NCI-H226 (cell line): ENCODE measurements around the gene C1orf116.

Source experiments
- DNase-seq: peaks from one replicate; pipeline ENCODE4 v3.0.0-alpha.2; 2015

The C1orf116 gene

DNA sequence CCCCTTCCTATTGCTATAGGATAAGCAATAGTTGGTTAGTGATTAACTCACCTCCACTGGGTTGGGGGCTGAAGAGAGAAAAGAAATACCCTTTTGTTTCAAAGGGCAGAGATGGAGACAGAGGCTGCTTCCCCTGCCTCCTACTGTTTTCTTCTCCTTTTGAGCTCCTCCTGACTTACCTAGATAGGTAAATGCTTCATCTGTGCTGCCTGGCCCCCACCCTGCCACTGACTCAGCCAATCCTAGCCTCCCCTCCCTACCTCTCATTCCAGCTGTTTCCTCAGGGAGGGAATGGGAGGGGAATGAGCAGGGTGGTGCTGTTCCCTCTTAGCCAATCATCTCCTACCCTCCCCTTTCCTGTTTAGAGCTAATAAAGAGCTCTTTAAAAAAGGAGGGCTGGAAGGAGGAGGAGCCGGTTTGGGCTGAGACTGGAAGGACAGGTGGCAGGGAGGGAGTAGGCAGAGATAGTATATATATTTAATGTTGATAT, at the start of gene C1orf116:
C1orf116 (minus strand) TSS at position 229 of the 490 bp plus-strand sequence. CDS start 5,158 bp downstream, outside the sequence.
- peak; percentile 79 for DNase-seq

DNA sequence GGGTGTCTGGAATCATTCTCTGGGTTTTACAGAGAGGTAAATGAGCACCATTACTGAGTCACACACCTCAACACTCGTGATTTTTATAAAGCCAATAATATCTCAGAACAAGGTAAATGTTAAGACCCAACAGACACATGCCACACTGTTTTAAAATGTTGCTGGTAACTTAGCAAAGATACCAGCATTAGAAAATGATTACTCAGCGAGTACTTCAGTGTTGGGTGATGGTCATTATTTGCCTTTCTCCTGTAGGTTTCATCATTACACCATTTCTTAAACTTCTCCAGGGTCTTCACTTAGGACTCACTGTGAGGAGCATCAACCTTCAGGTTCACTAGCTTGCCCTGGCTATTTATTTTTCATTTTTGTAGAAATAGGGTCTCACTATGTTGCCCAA, 49.2 kb upstream of the C1orf116 start:
- DNase-seq, result no peak

DNA sequence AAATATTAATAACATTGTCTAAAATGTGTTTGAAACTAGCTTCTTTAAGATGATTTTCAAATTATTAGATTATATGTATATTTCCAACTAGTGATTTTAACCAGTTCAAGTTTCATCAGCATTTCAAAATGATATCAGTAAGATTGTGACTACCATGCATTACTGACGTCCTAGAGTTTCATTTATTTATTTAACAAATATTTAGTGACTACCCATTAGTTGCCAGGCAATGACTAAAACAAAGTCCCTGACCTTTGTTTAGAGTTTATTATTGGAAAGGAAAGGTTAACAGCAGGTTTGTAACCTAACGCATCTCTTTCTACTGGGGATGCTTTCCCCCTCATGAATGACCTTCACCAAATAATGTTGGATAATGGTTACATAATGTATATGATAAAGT, 48.5 kb upstream of the C1orf116 start:
- no peak for DNase-seq

DNA sequence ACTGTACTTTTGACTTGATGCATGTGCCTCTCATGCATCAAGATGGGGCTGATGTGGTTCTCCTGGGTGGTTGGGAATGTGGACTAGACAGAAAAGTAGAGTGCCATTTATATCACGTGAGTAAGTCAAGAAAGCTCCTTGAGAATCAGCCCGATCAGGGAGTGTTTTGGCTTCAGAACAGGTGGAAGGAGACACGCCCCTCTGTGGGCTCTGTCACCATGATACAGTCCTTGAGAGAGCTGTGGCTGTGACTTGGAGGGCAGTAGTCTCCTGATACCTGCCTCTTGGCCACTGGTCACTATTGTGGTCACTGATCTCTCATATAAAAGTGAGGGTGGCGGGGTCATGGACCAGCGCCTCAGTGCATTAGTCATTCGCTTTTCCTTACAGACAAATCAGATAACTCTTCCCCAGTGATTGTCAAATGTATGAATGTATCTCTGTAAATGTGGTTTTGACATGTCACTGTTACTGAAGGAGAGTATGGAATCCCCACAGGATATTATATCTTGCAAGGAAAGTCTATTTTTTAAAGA, 47.2 kb upstream of the C1orf116 start:
- DNase-seq, result no peak

DNA sequence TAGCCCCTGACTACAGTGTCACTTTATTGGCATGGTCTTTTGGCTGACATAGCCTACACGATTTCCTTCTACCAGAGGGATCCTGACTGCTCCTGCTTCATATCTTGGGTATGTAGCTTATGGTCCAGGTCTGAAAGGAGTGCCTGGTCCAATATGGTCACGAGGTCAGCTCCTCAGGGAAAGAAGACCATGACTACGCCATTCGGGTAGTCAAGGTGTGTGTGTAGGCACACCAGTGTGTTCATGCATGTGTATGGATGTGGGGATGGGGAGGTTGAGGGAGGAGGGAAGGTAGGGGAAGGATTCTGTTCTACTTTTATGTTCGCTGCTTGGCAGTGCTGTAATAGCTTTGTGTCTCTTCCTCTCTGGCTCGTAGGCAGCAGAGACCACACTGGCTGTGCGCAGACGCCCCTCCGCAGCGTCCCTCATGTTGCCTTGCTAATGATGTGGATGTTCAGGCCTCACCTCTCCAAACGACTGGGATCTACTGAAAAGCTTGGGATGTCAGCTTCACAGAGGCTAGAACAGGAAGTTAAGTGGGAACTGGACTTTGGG, 46.1 kb upstream of the C1orf116 start:
- DNase-seq, result no peak

DNA sequence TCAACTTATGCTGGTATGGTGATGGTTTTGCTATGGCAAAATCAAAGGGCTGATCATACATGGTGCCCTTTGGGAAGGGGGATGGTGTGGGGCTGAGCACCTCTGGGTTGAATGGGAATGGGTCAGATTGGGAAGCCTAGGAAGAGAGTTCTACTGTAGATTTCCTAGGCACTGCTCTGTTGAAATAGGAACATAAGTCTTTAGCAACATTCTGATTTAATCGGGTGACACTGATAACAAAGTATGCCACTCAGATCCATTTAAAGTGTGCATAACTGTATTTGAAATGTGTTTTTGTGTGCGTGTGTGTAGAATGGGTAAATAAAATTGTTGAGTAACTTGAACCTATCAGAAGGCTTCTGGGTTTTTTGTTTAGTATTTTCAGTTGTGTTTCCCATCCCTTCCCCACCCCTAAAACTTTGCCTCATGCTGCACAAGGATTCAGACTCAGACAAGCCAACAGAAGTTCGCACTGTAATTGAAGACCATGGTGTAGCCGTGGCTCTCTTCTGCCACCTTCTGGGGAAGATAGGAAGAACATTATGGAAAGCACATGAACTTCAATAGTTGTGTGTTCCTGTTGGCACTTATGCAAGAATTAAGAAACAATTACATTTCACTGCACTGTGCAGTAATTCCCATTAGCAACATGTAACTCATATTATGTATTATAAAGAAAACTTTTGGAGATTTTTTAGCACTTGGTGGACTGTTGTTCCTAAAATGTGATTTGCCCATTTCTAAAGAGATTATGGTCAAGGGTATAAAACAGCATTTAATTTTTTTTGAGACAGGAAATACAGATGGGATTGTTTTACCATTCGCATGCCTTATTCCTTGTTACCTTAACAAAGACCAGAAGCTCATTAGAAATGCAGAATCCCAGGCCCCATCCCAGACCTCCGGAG, 45.2 kb upstream of the C1orf116 start:
- peak; percentile 64 for DNase-seq

DNA sequence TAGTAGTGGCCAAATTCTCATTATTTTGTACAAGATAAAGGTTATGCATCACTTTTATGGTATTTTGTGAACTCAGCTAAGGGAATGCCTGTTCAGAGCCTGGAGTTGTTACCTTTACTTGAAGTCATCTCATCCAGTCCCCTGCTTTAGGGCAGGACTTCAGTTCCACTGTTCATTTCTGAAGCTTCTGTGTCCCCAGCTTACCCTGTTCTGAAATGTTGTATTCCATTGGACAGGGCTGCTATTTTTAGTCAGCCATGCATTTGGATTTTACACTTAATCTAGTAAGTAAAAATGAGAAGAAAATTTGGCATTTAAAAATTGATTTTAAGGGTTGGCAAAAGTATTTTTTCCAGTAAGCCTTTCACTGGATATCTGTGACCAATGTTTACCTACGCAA, 44.5 kb upstream of the C1orf116 start:
- DNase-seq, result no peak

DNA sequence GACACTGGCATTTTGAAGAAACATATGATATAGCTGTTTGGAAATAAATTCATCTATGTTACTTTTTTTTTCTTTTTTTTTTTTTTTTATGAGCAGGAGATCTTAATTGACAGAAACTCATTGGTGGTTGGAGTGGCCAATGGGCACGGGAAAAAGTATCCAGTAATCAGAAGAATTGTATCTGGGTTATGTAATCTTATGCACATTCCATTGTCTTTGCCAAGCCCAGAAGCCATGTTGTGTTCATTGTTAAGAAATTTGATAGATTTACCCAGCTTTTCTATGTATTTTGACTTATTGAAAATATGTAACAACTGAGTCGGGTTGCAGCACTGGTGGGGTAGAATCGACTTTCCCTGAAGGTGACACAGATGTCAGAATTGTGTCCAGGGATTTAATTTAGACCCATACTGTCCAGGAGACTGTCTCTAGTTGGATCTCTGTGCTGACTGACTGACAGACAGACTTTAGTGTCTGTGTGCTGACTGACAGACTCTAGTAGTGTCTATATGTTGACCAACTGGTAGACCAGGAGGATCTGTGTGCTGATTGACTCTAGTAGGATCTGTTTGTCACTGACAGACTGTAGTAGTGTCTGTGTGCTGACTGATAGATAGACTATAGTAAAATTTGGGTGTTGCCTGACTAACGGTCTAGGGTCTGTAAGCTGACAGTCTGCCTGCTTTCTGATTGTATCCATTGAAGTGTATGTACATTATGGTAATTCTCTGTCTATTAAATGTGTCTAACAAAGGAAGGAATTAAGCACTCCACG, 43.8 kb upstream of the C1orf116 start:
- DNase-seq, result no peak

DNA sequence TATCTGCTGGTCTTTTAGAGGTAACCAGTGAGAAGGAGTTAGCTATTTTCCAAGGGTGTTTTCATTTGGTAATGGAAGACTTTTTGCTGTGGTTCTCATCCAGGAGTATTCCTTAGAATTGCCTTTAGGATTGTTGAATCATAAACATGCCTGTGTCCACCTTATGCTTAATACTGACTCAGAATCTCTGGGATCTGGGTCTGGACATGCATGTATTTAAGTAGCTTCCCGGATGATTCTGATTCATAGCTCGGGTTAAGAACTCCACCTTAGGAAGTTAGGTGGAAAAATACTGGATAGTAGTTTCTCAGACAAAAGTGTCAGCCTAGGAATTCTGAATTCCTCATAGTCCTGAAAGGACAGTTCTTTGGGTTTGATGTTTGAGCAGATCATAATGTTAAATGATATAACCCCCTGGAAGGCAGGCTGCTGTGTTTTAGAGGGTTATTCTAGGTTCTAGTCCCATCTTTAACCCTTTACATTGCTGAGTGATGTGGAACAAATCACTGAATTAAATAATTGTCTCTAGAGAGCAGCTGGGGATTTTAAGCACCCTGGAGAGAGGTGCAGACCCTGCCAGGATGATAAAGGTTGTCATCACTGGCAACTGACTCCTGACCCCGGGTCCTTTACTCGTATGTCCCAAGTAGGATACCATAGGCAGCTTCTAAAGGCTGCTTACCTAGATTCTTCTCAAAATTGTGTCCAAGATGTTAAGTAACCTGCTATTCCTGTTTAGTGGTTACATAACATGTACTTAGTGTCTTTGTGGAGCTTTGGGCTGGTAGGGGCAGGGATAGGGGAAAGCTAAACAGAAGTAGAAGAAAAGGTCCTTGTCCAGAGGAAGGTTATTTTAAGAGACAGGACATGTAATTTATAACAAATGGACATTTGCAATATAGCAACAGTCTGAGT, 41.6 kb upstream of the C1orf116 start:
- DNase-seq, result peak; percentile 74

DNA sequence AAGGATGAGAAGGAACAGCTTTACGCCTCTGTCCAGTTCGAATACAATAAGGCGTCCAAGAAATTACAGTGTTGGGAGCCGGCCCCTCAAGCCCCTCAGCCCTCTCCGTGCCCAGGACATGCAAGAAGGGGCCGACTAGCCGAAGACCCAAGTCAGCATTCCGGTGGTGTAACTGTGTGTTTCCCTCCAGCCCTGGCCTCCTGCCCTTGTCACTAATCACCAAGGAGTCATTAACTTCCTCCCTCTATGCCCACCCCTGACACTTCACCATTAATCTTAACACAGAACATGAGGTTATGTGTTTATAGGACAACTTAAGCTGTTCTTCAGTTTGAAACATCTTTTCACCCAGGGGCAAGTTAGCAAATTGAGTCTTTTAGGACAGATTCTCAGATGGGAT, 39.7 kb upstream of the C1orf116 start:
- DNase-seq, result no peak

DNA sequence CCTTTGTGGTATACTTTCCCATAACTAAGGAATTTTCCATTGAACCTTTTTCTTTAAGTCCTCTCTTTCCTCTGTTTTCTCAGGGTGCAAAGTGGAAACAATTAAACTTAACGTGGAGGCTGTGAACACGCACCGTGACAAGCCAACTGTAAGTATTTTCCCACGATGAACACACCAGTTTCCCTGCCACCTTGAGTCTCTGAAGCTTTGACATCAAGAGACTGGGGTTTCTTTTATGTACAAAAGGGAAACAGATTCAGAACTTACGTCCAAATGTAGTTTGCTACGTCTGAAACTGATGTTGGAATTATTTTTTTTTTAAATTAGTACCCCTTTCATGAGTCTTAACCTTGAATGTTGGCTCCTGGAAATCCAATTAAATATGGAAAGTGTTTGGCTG, 38.9 kb upstream of the C1orf116 start:
- no peak for DNase-seq

DNA sequence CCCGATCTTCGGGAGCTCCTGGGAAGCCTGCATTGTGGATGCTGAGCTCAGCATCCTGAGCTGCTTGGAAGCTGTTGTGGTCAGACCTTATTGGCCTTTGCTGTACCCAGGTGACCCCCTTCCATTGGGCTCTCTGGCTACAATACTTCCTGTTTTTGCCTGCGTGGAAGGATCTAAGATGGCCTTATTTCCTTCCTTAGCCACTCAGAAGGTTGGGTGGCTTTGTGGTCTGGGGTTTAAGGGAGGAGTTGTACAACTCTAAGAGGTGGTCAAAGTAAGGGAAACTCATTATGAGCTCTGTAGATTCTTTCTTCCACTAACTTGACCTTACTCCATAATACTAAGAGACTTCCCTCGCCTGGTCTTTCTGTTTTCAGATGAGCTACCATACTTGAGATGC, 38.3 kb upstream of the C1orf116 start:
- no peak for DNase-seq

DNA sequence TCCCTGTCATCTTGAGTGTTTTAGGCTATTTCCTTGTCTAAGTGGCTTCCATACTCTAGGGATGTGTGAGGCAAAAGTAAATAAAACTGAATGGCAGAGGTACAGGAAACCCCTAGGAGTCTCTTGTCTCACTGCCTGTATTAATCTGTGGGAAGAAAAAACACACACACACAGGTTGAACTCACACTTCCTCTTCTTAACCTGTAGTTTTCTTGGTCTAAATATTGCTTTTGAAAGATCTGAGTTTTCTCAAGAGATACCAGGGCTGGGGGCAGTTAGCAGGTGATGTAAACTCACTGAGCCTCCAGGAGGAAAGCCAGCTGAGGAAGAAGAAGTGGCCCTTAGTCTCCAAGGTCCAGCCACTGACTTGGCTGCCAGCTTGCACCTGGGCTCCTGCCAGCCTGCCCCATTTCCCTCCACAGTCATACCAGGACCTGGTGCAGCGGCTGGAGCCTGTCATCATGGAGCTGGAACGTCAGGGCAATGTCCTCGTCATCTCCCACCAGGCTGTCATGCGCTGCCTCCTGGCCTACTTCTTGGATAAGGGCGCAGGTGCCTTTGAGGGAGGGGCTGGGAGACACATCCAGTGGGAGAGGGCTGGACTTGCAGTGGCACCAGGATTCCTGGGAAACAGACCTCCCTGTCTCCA, 37.4 kb upstream of the C1orf116 start:
- DNase-seq, result no peak

DNA sequence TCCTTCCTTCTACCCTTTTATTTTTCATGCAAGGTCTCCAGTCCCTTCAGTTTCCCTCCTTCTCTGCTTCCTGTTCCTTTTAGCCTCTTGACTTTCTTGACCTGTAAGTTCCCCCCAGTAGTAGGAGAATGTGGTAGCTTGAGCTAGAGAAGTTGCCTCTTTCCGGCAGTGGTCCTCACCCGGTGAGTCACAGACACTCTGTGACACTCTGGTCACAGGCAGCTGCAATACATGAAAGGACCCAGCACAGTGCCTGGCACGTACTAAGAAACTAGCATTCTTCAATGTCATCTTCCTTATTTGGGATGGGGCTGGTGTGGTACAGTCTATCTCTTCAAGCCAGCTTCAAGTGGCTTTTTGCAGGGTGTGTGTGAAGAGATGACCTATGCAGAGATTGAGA, 36.5 kb upstream of the C1orf116 start:
- DNase-seq, result no peak

DNA sequence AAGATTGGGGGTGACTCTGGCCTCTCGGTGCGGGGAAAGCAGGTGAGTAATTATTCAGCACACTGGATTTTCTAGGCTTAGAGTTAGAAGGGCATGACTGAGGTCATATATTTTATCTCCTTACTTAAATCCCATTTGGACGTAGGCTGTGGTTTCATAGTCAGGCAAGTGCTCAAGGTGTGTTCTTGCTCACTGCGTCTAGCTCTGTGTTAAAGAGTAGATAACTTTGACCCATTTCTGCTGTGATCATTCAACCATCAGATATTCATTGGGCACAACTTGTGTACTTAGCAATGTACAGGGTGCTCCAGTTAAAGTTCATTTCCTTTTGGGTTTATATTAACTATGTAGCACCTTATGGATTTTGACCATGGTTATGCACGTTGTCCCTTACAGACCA, 35.1 kb upstream of the C1orf116 start:
- no peak for DNase-seq

DNA sequence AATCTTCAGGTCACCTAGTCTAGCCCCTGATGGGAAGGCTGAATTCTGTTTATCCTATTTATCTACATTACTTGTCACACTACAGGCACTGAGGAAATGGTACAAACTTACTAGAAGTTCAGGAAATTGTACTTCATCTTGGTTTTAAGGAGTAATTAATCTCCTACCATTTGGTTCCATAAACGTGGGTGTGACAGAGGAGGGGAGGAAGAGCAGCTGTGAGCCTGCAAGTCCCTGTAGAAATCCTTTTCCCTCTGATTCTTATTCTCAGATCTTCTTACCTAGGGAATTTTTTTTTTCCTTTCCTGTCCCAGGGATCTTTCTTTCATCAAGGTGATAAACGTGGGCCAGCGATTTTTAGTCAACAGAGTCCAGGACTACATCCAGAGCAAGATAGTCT, 34.6 kb upstream of the C1orf116 start:
- DNase-seq, result no peak

DNA sequence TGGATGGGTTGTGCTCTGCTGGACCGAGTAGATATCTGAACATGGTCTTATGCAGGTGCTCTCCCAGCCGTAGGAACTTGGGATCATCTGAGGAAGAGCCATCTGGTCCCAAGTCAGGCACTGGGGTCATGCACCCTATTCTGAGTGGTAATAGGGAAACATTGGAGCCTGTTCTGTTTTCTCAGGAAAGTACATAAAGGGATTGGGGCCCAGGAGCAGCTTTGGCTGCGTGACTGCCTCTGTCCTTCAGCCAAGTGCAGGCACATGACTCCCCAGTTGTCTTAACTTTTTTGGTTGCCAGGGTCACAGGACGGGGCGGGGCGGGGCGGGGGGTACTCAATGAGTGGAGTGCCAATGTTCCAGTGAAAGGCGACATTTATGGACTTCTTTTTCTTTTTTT, 32.0 kb upstream of the C1orf116 start:
- no peak for DNase-seq

DNA sequence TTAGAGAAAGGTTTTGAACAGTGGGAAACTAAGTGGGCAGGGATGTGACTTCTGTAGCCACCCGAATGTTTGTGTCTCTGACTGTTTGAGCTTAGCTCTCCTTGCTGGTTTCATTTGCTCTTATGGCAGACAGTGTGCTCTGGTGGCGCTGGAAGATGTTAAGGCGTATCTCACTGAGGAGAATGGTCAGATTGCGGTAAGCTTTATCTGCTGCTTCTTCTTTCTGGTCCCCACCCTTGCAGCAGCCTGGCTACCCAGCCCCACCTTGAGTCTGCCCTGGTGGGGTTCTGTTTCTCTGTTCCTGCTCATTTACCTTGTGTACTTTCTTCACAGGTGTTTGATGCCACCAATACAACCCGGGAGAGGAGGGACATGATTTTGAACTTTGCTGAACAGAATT, 30.5 kb upstream of the C1orf116 start:
- DNase-seq, result no peak

DNA sequence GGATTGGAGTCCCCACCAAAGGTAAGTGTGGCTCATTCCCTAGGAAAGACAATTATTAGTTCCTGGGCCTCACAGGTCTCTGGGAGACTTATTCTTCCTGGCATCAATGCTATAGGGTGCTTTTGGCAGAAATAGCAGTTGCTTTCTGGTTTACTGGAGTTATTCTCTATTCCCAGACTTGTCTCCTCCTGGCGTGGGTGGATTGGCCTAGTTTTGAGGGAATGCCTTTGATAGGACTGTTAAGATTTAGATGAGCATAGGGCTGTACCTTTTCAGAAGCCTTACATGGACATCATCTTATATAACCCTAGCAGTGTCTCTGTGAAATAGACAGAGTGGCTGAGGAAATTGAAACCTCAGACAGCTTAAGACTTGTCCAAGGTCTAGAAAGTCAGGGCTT, 29.5 kb upstream of the C1orf116 start:
- DNase-seq, result no peak

DNA sequence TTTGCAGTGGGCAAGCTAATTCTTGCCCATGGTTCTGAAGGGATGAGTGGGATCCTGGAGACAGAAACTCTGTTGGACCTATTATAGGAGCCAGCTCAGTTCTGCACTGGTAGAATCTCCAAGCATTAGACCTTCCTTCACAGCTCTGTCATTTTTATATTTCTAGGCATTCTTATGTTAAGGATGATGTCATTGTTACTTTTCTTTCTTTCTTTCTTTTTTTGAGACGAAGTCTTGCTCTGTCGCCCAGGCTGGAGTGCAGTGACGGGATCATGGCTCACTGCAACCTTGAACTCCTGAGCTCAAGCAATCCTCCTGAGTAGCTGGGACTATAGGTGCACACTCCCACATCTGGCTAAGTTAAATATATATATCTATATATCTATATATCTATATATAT, 28.0 kb upstream of the C1orf116 start:
- no peak for DNase-seq

DNA sequence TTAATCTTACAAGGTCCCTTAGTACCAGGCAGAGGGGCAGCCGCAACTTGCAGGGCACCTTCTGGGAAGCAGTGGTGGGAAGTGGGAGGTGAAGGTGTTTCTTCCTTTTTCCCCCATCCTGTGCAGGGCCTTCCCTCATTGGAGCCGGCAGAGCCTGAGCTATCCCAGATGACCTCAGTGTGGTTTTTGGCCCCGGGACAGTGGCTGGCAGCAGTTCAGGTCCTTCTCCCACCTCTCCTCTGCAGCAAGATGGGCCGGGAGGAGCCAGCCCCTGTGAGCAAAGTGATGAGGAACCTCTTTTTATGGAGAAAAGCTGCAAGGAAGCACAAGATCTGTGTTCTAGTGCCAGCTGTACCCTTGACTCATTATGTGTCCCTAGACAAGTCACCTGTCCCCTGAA, 27.3 kb upstream of the C1orf116 start:
- no peak for DNase-seq
